ENCODE data around the gene CR1L. TPM values are rescaled to one million over a fixed set of nuclear protein-coding genes. Genes with fewer than 3 reads are reported as not detected.
"Not testable (repeated sequence)": the region's sequence is repeated elsewhere in the genome, so short reads cannot be mapped to it uniquely, and the experiment has no call there.

Gene CR1L
- total RNA-seq, 2 donors from 2014 or later, result not detected

- no peaks in the 10 kb centered on the region for H3K4me1 ChIP-seq (replicated peaks)
- peak overlapping the region; percentile 33 to 46 for H3K27ac ChIP-seq
- WGBS, result 61% methylated on average over 5 of the region's 5 CpGs
- no peak overlapping the region for H3K4me3 ChIP-seq
- TF ChIP-seq POLR2AphosphoS5 (IDR thresholded peaks at IDR 0.05) (peak; percentile 60), CTCF (IDR thresholded peaks at IDR 0.05) (peak in 2 of 4 experiments; percentile 17 to 42), POLR2A (IDR thresholded peaks at IDR 0.05) (no peak)
- intact Hi-C loops (cut with DNase I), result no loop called here
- DNase-seq (ENCODE audit: low spot score), result peak; percentile 51
- no peaks in the 10 kb centered on the region for H3K27me3 ChIP-seq (replicated peaks; ENCODE audit: insufficient read depth)
- no peaks in the 10 kb centered on the region for H3K36me3 ChIP-seq
- no peaks in the 10 kb centered on the region for H3K9me3 ChIP-seq
Measured at GRCh38 chr1:207711285-207711684, 66.4 kb downstream of the CR1L start.

- H3K27me3 ChIP-seq (replicated peaks; ENCODE audit: insufficient read depth); H3K4me3 ChIP-seq; DNase-seq (ENCODE audit: low spot score); intact Hi-C loops (cut with DNase I); H3K4me1 ChIP-seq (replicated peaks); H3K36me3 ChIP-seq; H3K27ac ChIP-seq; H3K9me3 ChIP-seq: not testable (repeated sequence)
- WGBS, result 90% methylated on average over 3 of the region's 3 CpGs
Measured at GRCh38 chr1:207712701-207713100, 67.8 kb downstream of the CR1L start.

- WGBS, result 98% methylated on average over 12 of the region's 12 CpGs
- H3K4me3 ChIP-seq, result no peak overlapping the region
- DNase-seq (ENCODE audit: low spot score), result no peak
- no peaks in the 10 kb centered on the region for H3K27me3 ChIP-seq (replicated peaks; ENCODE audit: insufficient read depth)
- no peaks in the 10 kb centered on the region for H3K36me3 ChIP-seq
- no peaks in the 10 kb centered on the region for H3K9me3 ChIP-seq
- no peaks in the 10 kb centered on the region for H3K4me1 ChIP-seq (replicated peaks)
- intact Hi-C loops (cut with DNase I), result no loop called here
- TF ChIP-seq POLR2A (IDR thresholded peaks at IDR 0.05), result no peak
- no peak for TF ChIP-seq CTCF (IDR thresholded peaks at IDR 0.05)
- TF ChIP-seq POLR2AphosphoS5 (IDR thresholded peaks at IDR 0.05), result no peak
- no peak overlapping the region for H3K27ac ChIP-seq
Measured at GRCh38 chr1:207713529-207713928, 68.6 kb downstream of the CR1L start.

GRCh38 chr1:207719234-207719633, 74.3 kb downstream of the CR1L start:
- Histone ChIP-seq H3K4me3 (no peak overlapping the region), H3K27ac (no peak overlapping the region), H3K36me3 (no peaks in the 10 kb centered on the region), H3K27me3 (replicated peaks; ENCODE audit: insufficient read depth) (no peaks in the 10 kb centered on the region), H3K4me1 (replicated peaks) (no peaks in the 10 kb centered on the region), H3K9me3 (no peaks in the 10 kb centered on the region)
- intact Hi-C loops (cut with DNase I), result no loop called here
- 78% methylated on average over 2 of the region's 2 CpGs for WGBS
- no peak for TF ChIP-seq POLR2A (IDR thresholded peaks at IDR 0.05)
- no peak for TF ChIP-seq POLR2AphosphoS5 (IDR thresholded peaks at IDR 0.05)
- no peak for TF ChIP-seq CTCF (IDR thresholded peaks at IDR 0.05)
- no peak for DNase-seq (ENCODE audit: low spot score)

GRCh38 chr1:207728200-207728858, 83.4 kb downstream of the CR1L start:
- H3K36me3 ChIP-seq; intact Hi-C loops (cut with DNase I); H3K27ac ChIP-seq; H3K4me3 ChIP-seq; H3K27me3 ChIP-seq (replicated peaks; ENCODE audit: insufficient read depth); H3K4me1 ChIP-seq (replicated peaks); DNase-seq (ENCODE audit: low spot score); H3K9me3 ChIP-seq: not testable (repeated sequence)
- 84% methylated on average over 4 of the region's 4 CpGs for WGBS

- H3K27ac ChIP-seq; H3K9me3 ChIP-seq; H3K4me1 ChIP-seq (replicated peaks); H3K4me3 ChIP-seq; H3K36me3 ChIP-seq; intact Hi-C loops (cut with DNase I); H3K27me3 ChIP-seq (replicated peaks; ENCODE audit: insufficient read depth); DNase-seq (ENCODE audit: low spot score): not testable (repeated sequence)
- WGBS, result 59% methylated on average over 8 of the region's 8 CpGs
Measured at GRCh38 chr1:207737503-207738157, 92.7 kb downstream of the CR1L start.

- DNase-seq (ENCODE audit: low spot score); intact Hi-C loops (cut with DNase I); H3K36me3 ChIP-seq; H3K4me1 ChIP-seq (replicated peaks); H3K4me3 ChIP-seq; H3K27ac ChIP-seq; H3K27me3 ChIP-seq (replicated peaks; ENCODE audit: insufficient read depth); H3K9me3 ChIP-seq: not testable (repeated sequence)
- WGBS, result 21% methylated on average over 6 of the region's 6 CpGs
Measured at GRCh38 chr1:207738158-207738659, 93.3 kb downstream of the CR1L start.
